ENCODE measurements around the gene IMMT.
"Not testable (repeated sequence)": the region's sequence is repeated elsewhere in the genome, so short reads cannot be mapped to it uniquely, and the experiment has no call there.

The IMMT gene

GRCh38 chr2:86232373-86232784 lies 37.1 kb upstream of the IMMT start:
- no peak for TF ChIP-seq CTCF (IDR thresholded peaks at IDR 0.05; ENCODE audit: low read depth, low read length)
- no peak overlapping the region for H3K4me3 ChIP-seq (ENCODE audit: low read depth, low read length)

GRCh38 chr2:86231680-86232372 lies 36.6 kb upstream of the IMMT start:
- H3K4me3 ChIP-seq (ENCODE audit: low read depth, low read length) = no peak overlapping the region
- no peak for TF ChIP-seq CTCF (IDR thresholded peaks at IDR 0.05; ENCODE audit: low read depth, low read length)

- TF ChIP-seq CTCF (IDR thresholded peaks at IDR 0.05; ENCODE audit: low read depth, low read length) = no peak
- H3K4me3 ChIP-seq (ENCODE audit: low read depth, low read length) = no peak overlapping the region
Observed at GRCh38 chr2:86230961-86231360, 35.7 kb upstream of the IMMT start.

GRCh38 chr2:86229221-86229620 lies 34.0 kb upstream of the IMMT start:
- no peak for TF ChIP-seq CTCF (IDR thresholded peaks at IDR 0.05; ENCODE audit: low read depth, low read length)
- H3K4me3 ChIP-seq (ENCODE audit: low read depth, low read length) = no peak overlapping the region

GRCh38 chr2:86228574-86228973 lies 33.3 kb upstream of the IMMT start:
- H3K4me3 ChIP-seq (ENCODE audit: low read depth, low read length) = not testable (repeated sequence)

- TF ChIP-seq CTCF (IDR thresholded peaks at IDR 0.05; ENCODE audit: low read depth, low read length) = no peak
- no peak overlapping the region for H3K4me3 ChIP-seq (ENCODE audit: low read depth, low read length)
Observed at GRCh38 chr2:86227685-86228084, 32.4 kb upstream of the IMMT start.

GRCh38 chr2:86226636-86227520 lies 31.6 kb upstream of the IMMT start:
- H3K4me3 ChIP-seq (ENCODE audit: low read depth, low read length) = no peak overlapping the region
- no peak for TF ChIP-seq CTCF (IDR thresholded peaks at IDR 0.05; ENCODE audit: low read depth, low read length)
